Measurements from ENCODE around the gene TTC6.

The TTC6 gene

GRCh38 chr14:37559386-37559785 is 36.0 kb upstream of the TTC6 start:
- ATAC-seq (ENCODE audit: insufficient read depth, low read depth) (no peak), DNase-seq (no peak)
- Histone ChIP-seq H3K4me2 (ENCODE audit: insufficient read depth, low read length) (no peak overlapping the region), H3K79me2 (ENCODE audit: insufficient read depth, low read length) (no peaks in the 10 kb centered on the region), H3K27ac (ENCODE audit: low read length) (no peak overlapping the region), H3K9ac (ENCODE audit: low read depth, low read length) (no peak overlapping the region), H3K4me3 (ENCODE audit: low read depth in 1 of 2, low read length in 2 of 2) (no peak overlapping the region), H3K36me3 (ENCODE audit: insufficient read depth, low read length) (no peaks in the 10 kb centered on the region), H3K27me3 (ENCODE audit: insufficient read depth, low read length, poor library complexity) (no peaks in the 10 kb centered on the region), H3K9me3 (ENCODE audit: insufficient read depth, low read length, severe bottlenecking) (no peaks in the 10 kb centered on the region), H4K20me1 (ENCODE audit: insufficient read depth, low read length) (no peaks in the 10 kb centered on the region), H2AFZ (ENCODE audit: low read depth, low read length) (no peak overlapping the region), H3K4me1 (ENCODE audit: insufficient read depth, low read length) (no peaks in the 10 kb centered on the region)
- TF ChIP-seq CTCF (IDR thresholded peaks at IDR 0.05; ENCODE audit: borderline replicate concordance, extremely low read depth, low read length, poor library complexity, severe bottlenecking) = no peak
- TF ChIP-seq EZH2 (IDR thresholded peaks at IDR 0.05; ENCODE audit: borderline replicate concordance, low read depth, low read length, severe bottlenecking) = no peak

- TF ChIP-seq EZH2 (IDR thresholded peaks at IDR 0.05; ENCODE audit: borderline replicate concordance, low read depth, low read length, severe bottlenecking) = no peak
- TF ChIP-seq CTCF (IDR thresholded peaks at IDR 0.05; ENCODE audit: borderline replicate concordance, extremely low read depth, low read length, poor library complexity, severe bottlenecking) = no peak
- H3K9me3 ChIP-seq (ENCODE audit: insufficient read depth, low read length, severe bottlenecking) = no peaks in the 10 kb centered on the region
- no peak overlapping the region for H3K27ac ChIP-seq (ENCODE audit: low read length)
- no peak overlapping the region for H3K9ac ChIP-seq (ENCODE audit: low read depth, low read length)
- H3K4me2 ChIP-seq (ENCODE audit: insufficient read depth, low read length) = no peak overlapping the region
- H3K4me3 ChIP-seq (ENCODE audit: low read depth in 1 of 2, low read length in 2 of 2) = no peak overlapping the region
- no peak for ATAC-seq (ENCODE audit: insufficient read depth, low read depth)
- no peaks in the 10 kb centered on the region for H3K79me2 ChIP-seq (ENCODE audit: insufficient read depth, low read length)
- DNase-seq = no peak
- H3K27me3 ChIP-seq (ENCODE audit: insufficient read depth, low read length, poor library complexity) = no peaks in the 10 kb centered on the region
- H4K20me1 ChIP-seq (ENCODE audit: insufficient read depth, low read length) = no peaks in the 10 kb centered on the region
- no peaks in the 10 kb centered on the region for H3K4me1 ChIP-seq (ENCODE audit: insufficient read depth, low read length)
- H3K36me3 ChIP-seq (ENCODE audit: insufficient read depth, low read length) = no peaks in the 10 kb centered on the region
- H2AFZ ChIP-seq (ENCODE audit: low read depth, low read length) = no peak overlapping the region
These were observed 32.2 kb upstream of the TTC6 start for GRCh38 chr14:37563189-37563588.

- DNase-seq = no peak
- H2AFZ ChIP-seq (ENCODE audit: low read depth, low read length) = no peak overlapping the region
- H3K79me2 ChIP-seq (ENCODE audit: insufficient read depth, low read length) = no peaks in the 10 kb centered on the region
- TF ChIP-seq CTCF (IDR thresholded peaks at IDR 0.05; ENCODE audit: borderline replicate concordance, extremely low read depth, low read length, poor library complexity, severe bottlenecking) (peak; percentile 8), EZH2 (IDR thresholded peaks at IDR 0.05; ENCODE audit: borderline replicate concordance, low read depth, low read length, severe bottlenecking) (no peak)
- no peaks in the 10 kb centered on the region for H3K36me3 ChIP-seq (ENCODE audit: insufficient read depth, low read length)
- no peak overlapping the region for H3K27ac ChIP-seq (ENCODE audit: low read length)
- no peak for ATAC-seq (ENCODE audit: insufficient read depth, low read depth)
- no peak overlapping the region for H3K4me3 ChIP-seq (ENCODE audit: low read depth in 1 of 2, low read length in 2 of 2)
- no peaks in the 10 kb centered on the region for H3K27me3 ChIP-seq (ENCODE audit: insufficient read depth, low read length, poor library complexity)
- H3K9me3 ChIP-seq (ENCODE audit: insufficient read depth, low read length, severe bottlenecking) = no peaks in the 10 kb centered on the region
- H3K4me2 ChIP-seq (ENCODE audit: insufficient read depth, low read length) = no peak overlapping the region
- H3K4me1 ChIP-seq (ENCODE audit: insufficient read depth, low read length) = no peaks in the 10 kb centered on the region
- no peaks in the 10 kb centered on the region for H4K20me1 ChIP-seq (ENCODE audit: insufficient read depth, low read length)
- no peak overlapping the region for H3K9ac ChIP-seq (ENCODE audit: low read depth, low read length)
These were observed 29.9 kb upstream of the TTC6 start for GRCh38 chr14:37565550-37565949.

- no peak for DNase-seq
These were observed 28.5 kb upstream of the TTC6 start for GRCh38 chr14:37566811-37567371.

More at GRCh38 chr14:37566811-37567371, 28.5 kb upstream of the TTC6 start:
- Histone ChIP-seq H3K36me3 (ENCODE audit: insufficient read depth, low read length) (no peaks in the 10 kb centered on the region), H3K79me2 (ENCODE audit: insufficient read depth, low read length) (no peaks in the 10 kb centered on the region), H3K4me2 (ENCODE audit: insufficient read depth, low read length) (no peak overlapping the region), H3K27ac (ENCODE audit: low read length) (no peak overlapping the region), H3K27me3 (ENCODE audit: insufficient read depth, low read length, poor library complexity) (no peaks in the 10 kb centered on the region), H3K9me3 (ENCODE audit: insufficient read depth, low read length, severe bottlenecking) (no peaks in the 10 kb centered on the region), H2AFZ (ENCODE audit: low read depth, low read length) (no peak overlapping the region), H3K4me1 (ENCODE audit: insufficient read depth, low read length) (no peaks in the 10 kb centered on the region), H4K20me1 (ENCODE audit: insufficient read depth, low read length) (no peaks in the 10 kb centered on the region), H3K4me3 (ENCODE audit: low read depth in 1 of 2, low read length in 2 of 2) (no peak overlapping the region), H3K9ac (ENCODE audit: low read depth, low read length) (no peak overlapping the region)
- ATAC-seq (ENCODE audit: insufficient read depth, low read depth) = no peak
- no peak for TF ChIP-seq CTCF (IDR thresholded peaks at IDR 0.05; ENCODE audit: borderline replicate concordance, extremely low read depth, low read length, poor library complexity, severe bottlenecking)

Data from DND-41 (cell line).